Activated CD4-positive, alpha-beta memory T cell treated with anti-CD3 and anti-CD28 coated beads, Interleukin-2, amount 10 ng/mL, durations not matched to agents 7 days and 5 days (primary cell): ENCODE measurements around the gene CCT5. TPM values are rescaled to one million over a fixed set of nuclear protein-coding genes. Genes with fewer than 3 reads are reported as not detected.
"Not testable (repeated sequence)": the region's sequence is repeated elsewhere in the genome, so short reads cannot be mapped to it uniquely, and the experiment has no call there.

Source experiments
- CTCF ChIA-PET: fragments of 350-600 bp; sonication (Branson Sonifier 250); formaldehyde crosslinking; loops from one replicate; lab custom pipeline; 2021; ENCODE audit warnings: antibody characterized with exemption, inconsistent platforms; lab: Charles Lee
- POLR2A ChIA-PET: fragments of 350-600 bp; sonication (Branson Sonifier 250); formaldehyde crosslinking; loops from one replicate; lab custom pipeline; 2021; ENCODE audit warnings: antibody characterized with exemption; lab: Charles Lee
- DNase-seq: peaks from one replicate; pipeline ENCODE4 v3.0.0-alpha.2; 2020
- H3K27ac Mint-ChIP-seq: one replicate; pipeline ENCODE4 v1.8.0; 2021; ENCODE audit warnings: mild to moderate bottlenecking, mixed read lengths
- H3K27me3 Mint-ChIP-seq: one replicate; pipeline ENCODE4 v1.8.0; 2021; ENCODE audit warnings: mixed read lengths
- H3K36me3 Mint-ChIP-seq: one replicate; pipeline ENCODE4 v1.8.0; 2021; ENCODE audit warnings: low read depth, mixed read lengths
- H3K4me1 Mint-ChIP-seq: one replicate; pipeline ENCODE4 v1.8.0; 2021; ENCODE audit warnings: mixed read lengths
- H3K4me3 Mint-ChIP-seq: one replicate; pipeline ENCODE4 v1.8.0; 2021; ENCODE audit warnings: mild to moderate bottlenecking, mixed read lengths
- H3K9me3 Mint-ChIP-seq: one replicate; pipeline ENCODE4 v1.8.0; 2021; ENCODE audit warnings: mixed read lengths
- total RNA-seq, 2 experiments: library from RNA; stranded (reverse); gene quantifications; one replicate each; pipeline ENCODE4 v1.2.3, GENCODE V29; 2021

The CCT5 gene
- total RNA-seq, 2 experiments from 2014 or later: 220 to 223 TPM

- H3K36me3 Mint-ChIP-seq, POLR2A ChIA-PET, H3K27ac Mint-ChIP-seq, H3K9me3 Mint-ChIP-seq, H3K4me3 Mint-ChIP-seq, H3K27me3 Mint-ChIP-seq, DNase-seq: not testable (repeated sequence)
- H3K4me1 Mint-ChIP-seq: peaks cover 15% of the 10 kb centered on the region
- CTCF ChIA-PET: interaction anchor here (3.3 kb wide), 1 partner anchor 68 kb away, joined by 19 read pairs; the partner anchor contains the start of gene MARCHF6
Observed at GRCh38 chr5:10285362-10285761, 35.3 kb downstream of the CCT5 start.

GRCh38 chr5:10286162-10286861, 36.2 kb downstream of the CCT5 start:
- Mint-ChIP-seq H3K4me1 (peaks cover 15% of the 10 kb centered on the region), H3K9me3 (no peaks in the 10 kb centered on the region)
- CTCF ChIA-PET: interaction anchor here (3.3 kb wide), 1 partner anchor 67 kb away, joined by 19 read pairs; the partner anchor contains the start of gene MARCHF6

GRCh38 chr5:10286862-10287227, 36.8 kb downstream of the CCT5 start:
- Mint-ChIP-seq H3K27me3 (no peaks in the 10 kb centered on the region), H3K27ac (no peak overlapping the region), H3K4me3 (no peak overlapping the region), H3K36me3 (no peaks in the 10 kb centered on the region), H3K9me3 (no peaks in the 10 kb centered on the region), H3K4me1 (peaks cover 15% of the 10 kb centered on the region)
- ChIA-PET POLR2A (no interaction called here), CTCF (no interaction called here)
- no peak for DNase-seq

More at GRCh38 chr5:10286162-10286861, 36.2 kb downstream of the CCT5 start:
- no peak overlapping the region for H3K27ac Mint-ChIP-seq
- no peak overlapping the region for H3K4me3 Mint-ChIP-seq
- DNase-seq: no peak
- no peaks in the 10 kb centered on the region for H3K36me3 Mint-ChIP-seq
- POLR2A ChIA-PET: no interaction called here
- H3K27me3 Mint-ChIP-seq: no peaks in the 10 kb centered on the region

- ChIA-PET POLR2A (no interaction called here), CTCF (no interaction called here)
- H3K27ac Mint-ChIP-seq: peak overlapping the region; percentile 26
- no peaks in the 10 kb centered on the region for H3K9me3 Mint-ChIP-seq
- H3K36me3 Mint-ChIP-seq: no peaks in the 10 kb centered on the region
- peak; percentile 41 for DNase-seq
- H3K4me3 Mint-ChIP-seq: no peak overlapping the region
- H3K4me1 Mint-ChIP-seq: peaks cover 14% of the 10 kb centered on the region
- H3K27me3 Mint-ChIP-seq: peaks cover 3% of the 10 kb centered on the region
Observed at GRCh38 chr5:10288592-10289219, 38.6 kb downstream of the CCT5 start.

- POLR2A ChIA-PET: no interaction called here
- H3K9me3 Mint-ChIP-seq: no peaks in the 10 kb centered on the region
- no peaks in the 10 kb centered on the region for H3K36me3 Mint-ChIP-seq
- DNase-seq: no peak
- H3K4me1 Mint-ChIP-seq: peaks cover 7% of the 10 kb centered on the region
- H3K4me3 Mint-ChIP-seq: no peak overlapping the region
- H3K27ac Mint-ChIP-seq: no peak overlapping the region
- H3K27me3 Mint-ChIP-seq: peaks cover 6% of the 10 kb centered on the region
- CTCF ChIA-PET: interaction anchor here (1.4 kb wide), 1 partner anchor 40 kb away, joined by 3 read pairs; no protein-coding TSS in a partner anchor
Observed at GRCh38 chr5:10289353-10289752, 39.3 kb downstream of the CCT5 start.

GRCh38 chr5:10289991-10290390, 39.9 kb downstream of the CCT5 start:
- DNase-seq: no peak
- H3K4me1 Mint-ChIP-seq: peaks cover 5% of the 10 kb centered on the region
- no peak overlapping the region for H3K27ac Mint-ChIP-seq
- POLR2A ChIA-PET: no interaction called here
- peaks cover 6% of the 10 kb centered on the region for H3K27me3 Mint-ChIP-seq
- CTCF ChIA-PET: interaction anchor here (1.4 kb wide), 1 partner anchor 40 kb away, joined by 3 read pairs; no protein-coding TSS in a partner anchor
- H3K4me3 Mint-ChIP-seq: no peak overlapping the region
- H3K36me3 Mint-ChIP-seq: no peaks in the 10 kb centered on the region
- no peaks in the 10 kb centered on the region for H3K9me3 Mint-ChIP-seq

- CTCF ChIA-PET: interaction anchor here (1.4 kb wide), 1 partner anchor 39 kb away, joined by 3 read pairs; no protein-coding TSS in a partner anchor
- Mint-ChIP-seq H3K27ac (no peak overlapping the region), H3K4me3 (no peak overlapping the region), H3K36me3 (no peaks in the 10 kb centered on the region), H3K9me3 (no peaks in the 10 kb centered on the region), H3K4me1 (peaks cover 5% of the 10 kb centered on the region), H3K27me3 (peaks cover 6% of the 10 kb centered on the region)
- POLR2A ChIA-PET: no interaction called here
- no peak for DNase-seq
Observed at GRCh38 chr5:10290438-10290837, 40.4 kb downstream of the CCT5 start.

- CTCF ChIA-PET: interaction anchor here (0.7 to 1.7 kb wide), 3 partner anchors 8 to 182 kb away, joined by 3 to 8 read pairs (median 3); no protein-coding TSS in a partner anchor
Observed at GRCh38 chr5:10291692-10292339, 41.7 kb downstream of the CCT5 start.

GRCh38 chr5:10293907-10294662, 44.0 kb downstream of the CCT5 start:
- POLR2A ChIA-PET: interaction anchor here (0.6 kb wide), 1 partner anchor 45 kb away, joined by 3 read pairs; no protein-coding TSS in a partner anchor
- peaks cover 6% of the 10 kb centered on the region for H3K27me3 Mint-ChIP-seq
- H3K36me3 Mint-ChIP-seq: no peaks in the 10 kb centered on the region
- no peak overlapping the region for H3K27ac Mint-ChIP-seq
- H3K4me1 Mint-ChIP-seq: no peaks in the 10 kb centered on the region
- DNase-seq: no peak
- CTCF ChIA-PET: interaction anchor here (1.2 to 1.5 kb wide), 2 partner anchors 10 to 11 kb away, joined by 3 to 4 read pairs; no protein-coding TSS in a partner anchor
- H3K4me3 Mint-ChIP-seq: no peak overlapping the region
- H3K9me3 Mint-ChIP-seq: no peaks in the 10 kb centered on the region

More at GRCh38 chr5:10291692-10292339, 41.7 kb downstream of the CCT5 start:
- Mint-ChIP-seq H3K27ac (no peak overlapping the region), H3K4me1 (peaks cover 5% of the 10 kb centered on the region), H3K4me3 (no peak overlapping the region), H3K9me3 (no peaks in the 10 kb centered on the region), H3K27me3 (peaks cover 6% of the 10 kb centered on the region), H3K36me3 (no peaks in the 10 kb centered on the region)
- POLR2A ChIA-PET: no interaction called here
- DNase-seq: no peak

GRCh38 chr5:10295619-10296326, 45.7 kb downstream of the CCT5 start:
- no peaks in the 10 kb centered on the region for H3K36me3 Mint-ChIP-seq
- H3K27me3 Mint-ChIP-seq: peaks cover 6% of the 10 kb centered on the region
- no peak overlapping the region for H3K27ac Mint-ChIP-seq
- H3K4me1 Mint-ChIP-seq: no peaks in the 10 kb centered on the region
- no peak overlapping the region for H3K4me3 Mint-ChIP-seq
- no peaks in the 10 kb centered on the region for H3K9me3 Mint-ChIP-seq
- no peak for DNase-seq
- ChIA-PET POLR2A (no interaction called here), CTCF (no interaction called here)

- no peaks in the 10 kb centered on the region for H3K9me3 Mint-ChIP-seq
- POLR2A ChIA-PET: no interaction called here
- no peak for DNase-seq
- H3K27me3 Mint-ChIP-seq: peaks cover 6% of the 10 kb centered on the region
- no peaks in the 10 kb centered on the region for H3K4me1 Mint-ChIP-seq
- CTCF ChIA-PET: no interaction called here
- H3K4me3 Mint-ChIP-seq: no peak overlapping the region
- H3K36me3 Mint-ChIP-seq: no peaks in the 10 kb centered on the region
- H3K27ac Mint-ChIP-seq: no peak overlapping the region
Observed at GRCh38 chr5:10297646-10298204, 47.6 kb downstream of the CCT5 start.

GRCh38 chr5:10300246-10300645, 50.2 kb downstream of the CCT5 start:
- H3K27me3 Mint-ChIP-seq: no peaks in the 10 kb centered on the region
- CTCF ChIA-PET: no interaction called here
- no peak overlapping the region for H3K4me3 Mint-ChIP-seq
- H3K4me1 Mint-ChIP-seq: no peaks in the 10 kb centered on the region
- H3K9me3 Mint-ChIP-seq: no peaks in the 10 kb centered on the region
- H3K36me3 Mint-ChIP-seq: no peaks in the 10 kb centered on the region
- POLR2A ChIA-PET: no interaction called here
- no peak for DNase-seq
- no peak overlapping the region for H3K27ac Mint-ChIP-seq
